ENCODE data around the gene HJV.

GRCh38 chr1:145982010-145982723 lies 39.4 kb downstream of the HJV start:
- TF ChIP-seq CTCF (conservative IDR thresholded peaks at IDR 0.05 in 1 of 2, IDR thresholded peaks at IDR 0.05 in 1 of 2; ENCODE audit: low read depth in 1 of 2, low read length in 2 of 2) (no peak), EZH2 (IDR thresholded peaks at IDR 0.05; ENCODE audit: low read length, missing control alignments) (no peak)
